GM12878 (cell line): Measurements from ENCODE around the gene REEP6. TPM values are rescaled to one million over a fixed set of nuclear protein-coding genes. Genes with fewer than 3 reads are reported as not detected.

ENCODE experiments used
- ATAC-seq: fragments of 200-7000 bp; cut with Tn5 transposase; 3 replicates; pipeline ENCODE4 v1.9.1; 2020; ENCODE audit warnings: mild to moderate bottlenecking, moderate library complexity
- BruUV-seq: library from RNA; stranded (reverse); fragments of 400-500 nt; replicated peaks from 2 replicates; lab custom pipeline; 2021; lab: Mats Ljungman, UMichigan
- CTCF ChIA-PET: fragments of 300-600 bp; sonication (Branson Sonifier 250); formaldehyde crosslinking; extraction: SDS; loops from one replicate; lab custom pipeline; 2021; ENCODE audit warnings: inconsistent platforms; lab: Yijun Ruan, JAX
- POLR2A ChIA-PET: fragments of 350-600 bp; formaldehyde crosslinking; extraction: SDS; loops from one replicate; lab custom pipeline; 2021; ENCODE audit warnings: inconsistent platforms; lab: Charles Lee
- RAD21 ChIA-PET: fragments of 300-600 bp; sonication (Branson Sonifier 250); formaldehyde crosslinking; loops from one replicate; lab custom pipeline; 2023; ENCODE audit warnings: antibody characterized with exemption; ENCODE audit not compliant: unreplicated experiment; lab: Charles Lee
- SMC1A ChIA-PET: fragments of 300-600 bp; sonication (Branson Sonifier 250); formaldehyde crosslinking; loops from one replicate; lab custom pipeline; 2023; ENCODE audit not compliant: unreplicated experiment, uncharacterized antibody; lab: Charles Lee
- DNase-seq: peaks from one replicate; pipeline ENCODE4 v3.0.0-alpha.2; 2011; ENCODE audit warnings: low read depth, low spot score
- FAIRE-seq: peaks from 3 replicates; lab custom pipeline; 2011; peaks lifted over from hg19 to GRCh38; lab: Jason Lieb, UNC
- H2AFZ ChIP-seq: 2 replicates; pipeline ENCODE4 v1.6.0; 2011; ENCODE audit warnings: low read depth, low read length, control low read depth; ENCODE audit not compliant: control insufficient read depth
- H3K27ac ChIP-seq: 2 replicates; pipeline ENCODE4 v1.5.1; 2011; ENCODE audit warnings: control low read depth; ENCODE audit not compliant: control insufficient read depth, insufficient read depth
- H3K27me3 ChIP-seq, 2 experiments: replicated peaks in 1 of 2; 2 replicates each; pipeline versions ENCODE4 v1.6.0 to v1.6.1; 2011; ENCODE audit warnings: low read length in 1 of 2; ENCODE audit not compliant: control insufficient read depth in 2 of 2, insufficient read depth in 2 of 2
- H3K36me3 ChIP-seq, 2 experiments: 2 replicates each; pipeline ENCODE4 v1.5.1; 2011; ENCODE audit warnings: low read length in 1 of 2; ENCODE audit not compliant: control insufficient read depth in 2 of 2, insufficient read depth in 2 of 2
- H3K4me1 ChIP-seq: 2 replicates; pipeline ENCODE4 v1.6.1; 2011; ENCODE audit warnings: mild to moderate bottlenecking, low read length, moderate library complexity, mixed read lengths; ENCODE audit not compliant: control insufficient read depth, insufficient read depth
- H3K4me2 ChIP-seq: 2 replicates; pipeline ENCODE4 v1.6.0; 2011; ENCODE audit warnings: control low read depth; ENCODE audit not compliant: control insufficient read depth, insufficient read depth
- H3K4me3 ChIP-seq: fragments of 200-600 bp; sonication (generic); 2 replicates; pipeline ENCODE4 v1.5.1; 2016
- H3K79me2 ChIP-seq: 2 replicates; pipeline ENCODE4 v1.6.0; 2011; ENCODE audit warnings: low read length; ENCODE audit not compliant: control insufficient read depth, insufficient read depth
- H3K9ac ChIP-seq: 2 replicates; pipeline ENCODE4 v1.8.0; 2011; ENCODE audit warnings: low read length, control low read depth, mixed read lengths; ENCODE audit not compliant: control insufficient read depth, insufficient read depth
- H3K9me3 ChIP-seq: replicated peaks from 3 replicates; pipeline ENCODE4 v1.5.1; 2011; ENCODE audit warnings: mild to moderate bottlenecking, low read length; ENCODE audit not compliant: control insufficient read depth, insufficient read depth
- H4K20me1 ChIP-seq: 2 replicates; pipeline ENCODE4 v1.6.0; 2011; ENCODE audit not compliant: control insufficient read depth, insufficient read depth
- FOXM1 ChIP-seq: IDR thresholded peaks from 2 replicates; pipeline ENCODE4 v1.6.1; 2012; ENCODE audit warnings: low read depth, mild to moderate bottlenecking, inconsistent platforms, low read length, moderate library complexity
- KDM1A ChIP-seq: fragments of 200-600 bp; sonication (generic); IDR thresholded peaks from 2 replicates; pipeline ENCODE4 v1.6.1; 2016; ENCODE audit warnings: borderline replicate concordance
- MTA3 ChIP-seq: IDR thresholded peaks from 2 replicates; pipeline ENCODE4 v1.6.1; 2012; ENCODE audit warnings: low read length, inconsistent platforms, borderline replicate concordance
- MYC ChIP-seq: IDR thresholded peaks from 2 replicates; pipeline ENCODE4 v1.6.1; 2011; ENCODE audit warnings: mild to moderate bottlenecking, low read length, moderate library complexity, inconsistent platforms; ENCODE audit not compliant: insufficient read depth, insufficient replicate concordance, insufficient read length, severe bottlenecking
- NFIC ChIP-seq: IDR thresholded peaks from 2 replicates; pipeline ENCODE4 v1.6.1; 2012; ENCODE audit warnings: low read depth, mild to moderate bottlenecking, inconsistent platforms, low read length, moderate library complexity
- NFXL1 ChIP-seq: fragments of 450-650 bp; IDR thresholded peaks from 2 replicates; pipeline ENCODE4 v1.6.1; 2017; ENCODE audit warnings: antibody characterized with exemption, mild to moderate bottlenecking, borderline replicate concordance
- NR2C2 ChIP-seq: IDR thresholded peaks from 2 replicates; pipeline ENCODE4 v1.6.1; 2011; ENCODE audit warnings: borderline replicate concordance, low read depth; ENCODE audit not compliant: control insufficient read depth, insufficient read length
- PAX8 ChIP-seq: fragments of 450-650 bp; IDR thresholded peaks from 2 replicates; pipeline ENCODE4 v1.6.1; 2017; ENCODE audit warnings: mild to moderate bottlenecking, moderate library complexity
- POLR2AphosphoS5 ChIP-seq: IDR thresholded peaks from 2 replicates; pipeline ENCODE4 v1.6.1; 2011; ENCODE audit warnings: mild to moderate bottlenecking, low read length, inconsistent platforms
- RBBP5 ChIP-seq: fragments of 200-600 bp; sonication (generic); conservative IDR thresholded peaks from 2 replicates; pipeline ENCODE4 v1.6.1; 2016
- WGBS: methylation state at CpG from one replicate; pipeline ENCODE4 v1.1.6; 2016; ENCODE audit warnings: low lambda C conversion rate; ENCODE audit not compliant: insufficient replicate concordance, insufficient coverage; ENCODE audit errors: missing lambda C conversion rate; 5-methylcytosine and 5-hydroxymethylcytosine counted together
- in situ Hi-C: fragments of 300-500 bp; cut with MboI; formaldehyde crosslinking; loops from 9 replicates; pipeline ENCODE4 v1.14.3; 2018; ENCODE audit warnings: mixed read lengths
- intact Hi-C: fragments of 100-400 bp; cut with micrococcal nuclease; formaldehyde crosslinking; loops from one replicate; pipeline ENCODE4 v1.14.2; 2022; ENCODE audit not compliant: unreplicated experiment
- polyA plus RNA-seq, 11 experiments: library from polyadenylated mRNA; depleted of rRNA in 4 of 11; unstranded in 6 of 11; stranded (reverse) in 5 of 11; fragments of >200 nt; fragmentation: Nextera tagmentation in 4 of 11; fragmentation: Illumina TruSeq in 1 of 11; extraction: Ambion mirVana in 4 of 11; extraction: Trizol in 1 of 11; gene quantifications; 1 replicate in 1 of 11; 2 replicates in 10 of 11; pipeline versions ENCODE4 v1.2.1 to v1.2.3, GENCODE V29; 2011 to 2016; ENCODE audit warnings: inconsistent platforms in 2 of 11, missing spikeins in 2 of 11, low read depth in 1 of 11
- total RNA-seq, 4 experiments: library from RNA; depleted of rRNA in 3 of 4; stranded (reverse); fragments of >200 nt in 3 of 4; fragmentation: Illumina TruSeq in 1 of 4; extraction: Trizol in 1 of 4; gene quantifications; 2 replicates each; pipeline versions ENCODE4 v1.2.1 to v1.2.3, GENCODE V29; 2013 to 2021
- TF ChIP-seq, protein P1 (sequence below): IDR thresholded peaks from 2 replicates; pipeline ENCODE4 v1.6.1; 2011; ENCODE audit warnings: mild to moderate bottlenecking, low read depth, low read length, moderate library complexity; ENCODE audit not compliant: insufficient replicate concordance
- TF ChIP-seq, protein P2 (sequence below), 3 experiments: IDR thresholded peaks in 2 of 3; conservative IDR thresholded peaks in 1 of 3; 2 replicates each; pipeline ENCODE4 v1.5.1; 2011; ENCODE audit warnings: low read depth in 3 of 3, low read length in 3 of 3, mild to moderate bottlenecking in 3 of 3, control low read depth in 2 of 3, moderate library complexity in 2 of 3, inconsistent platforms in 1 of 3, mixed read lengths in 1 of 3; ENCODE audit not compliant: control insufficient read depth in 2 of 3, insufficient read depth in 1 of 3; ENCODE audit errors: extremely low read depth in 1 of 3

Gene REEP6
- total and polyA plus RNA-seq, 10 of the 15 experiments (the other 5 are each of a cell fraction or from before 2014, with no cell fraction given), result 0.06 to 1.1 (median 0.39) TPM; not detected in 2

DNA sequence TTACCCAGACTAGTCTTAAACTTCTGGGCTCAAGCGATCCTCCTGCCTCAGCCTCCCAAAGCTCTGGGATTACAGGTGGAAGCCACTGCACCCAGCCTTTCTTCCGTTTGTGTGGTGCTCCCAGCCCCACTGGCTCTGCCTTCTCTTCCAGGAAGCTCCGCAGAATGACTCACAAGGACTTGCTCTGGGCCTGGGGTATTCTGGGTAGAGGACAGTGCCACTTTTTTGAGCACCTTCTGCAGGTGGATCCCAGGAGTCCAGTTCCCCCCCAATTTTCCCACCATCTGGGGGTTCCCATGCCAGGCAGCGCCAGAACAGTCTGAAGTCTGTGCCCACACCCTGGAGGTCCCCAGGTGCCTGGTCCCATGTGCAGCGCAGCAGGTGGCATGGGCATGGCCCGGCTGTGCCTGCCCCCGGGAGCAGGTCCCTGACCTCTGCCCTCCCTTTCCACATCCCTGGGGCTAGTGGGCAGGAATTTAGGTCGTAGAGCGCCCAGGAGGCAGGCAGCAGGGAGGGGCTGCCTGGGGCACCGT is 1.6 kb downstream of the REEP6 start:
- intact Hi-C loops (no loop called here), in situ Hi-C loops (no loop called here)
- DNase-seq (no peak), ATAC-seq (no peak), FAIRE-seq (no peak)
- no peaks in the 10 kb centered on the region; a peak in 1 of 4 replicates for H3K27me3 ChIP-seq
- H3K79me2 ChIP-seq, result no peaks in the 10 kb centered on the region
- ChIA-PET SMC1A (no interaction called here), CTCF (no interaction called here), POLR2A (no interaction called here), RAD21 (no interaction called here)
- H3K9ac ChIP-seq, result no peak overlapping the region
- no peaks in the 10 kb centered on the region for H3K9me3 ChIP-seq
- BruUV-seq, result no TSS peak
- no peak overlapping the region for H3K4me3 ChIP-seq
- H2AFZ ChIP-seq, result no peak overlapping the region
- TF ChIP-seq NFXL1 (no peak), MTA3 (no peak), NR2C2 (no peak), PAX8 (no peak), KDM1A (no peak), FOXM1 (no peak), MYC (no peak), RBBP5 (no peak), NFIC (no peak), POLR2AphosphoS5 (no peak)
- TF ChIP-seq, protein P1, sequence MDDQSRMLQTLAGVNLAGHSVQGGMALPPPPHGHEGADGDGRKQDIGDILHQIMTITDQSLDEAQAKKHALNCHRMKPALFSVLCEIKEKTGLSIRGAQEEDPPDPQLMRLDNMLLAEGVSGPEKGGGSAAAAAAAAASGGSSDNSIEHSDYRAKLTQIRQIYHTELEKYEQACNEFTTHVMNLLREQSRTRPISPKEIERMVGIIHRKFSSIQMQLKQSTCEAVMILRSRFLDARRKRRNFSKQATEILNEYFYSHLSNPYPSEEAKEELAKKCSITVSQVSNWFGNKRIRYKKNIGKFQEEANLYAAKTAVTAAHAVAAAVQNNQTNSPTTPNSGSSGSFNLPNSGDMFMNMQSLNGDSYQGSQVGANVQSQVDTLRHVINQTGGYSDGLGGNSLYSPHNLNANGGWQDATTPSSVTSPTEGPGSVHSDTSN, result no peak
- TF ChIP-seq, protein P2, sequence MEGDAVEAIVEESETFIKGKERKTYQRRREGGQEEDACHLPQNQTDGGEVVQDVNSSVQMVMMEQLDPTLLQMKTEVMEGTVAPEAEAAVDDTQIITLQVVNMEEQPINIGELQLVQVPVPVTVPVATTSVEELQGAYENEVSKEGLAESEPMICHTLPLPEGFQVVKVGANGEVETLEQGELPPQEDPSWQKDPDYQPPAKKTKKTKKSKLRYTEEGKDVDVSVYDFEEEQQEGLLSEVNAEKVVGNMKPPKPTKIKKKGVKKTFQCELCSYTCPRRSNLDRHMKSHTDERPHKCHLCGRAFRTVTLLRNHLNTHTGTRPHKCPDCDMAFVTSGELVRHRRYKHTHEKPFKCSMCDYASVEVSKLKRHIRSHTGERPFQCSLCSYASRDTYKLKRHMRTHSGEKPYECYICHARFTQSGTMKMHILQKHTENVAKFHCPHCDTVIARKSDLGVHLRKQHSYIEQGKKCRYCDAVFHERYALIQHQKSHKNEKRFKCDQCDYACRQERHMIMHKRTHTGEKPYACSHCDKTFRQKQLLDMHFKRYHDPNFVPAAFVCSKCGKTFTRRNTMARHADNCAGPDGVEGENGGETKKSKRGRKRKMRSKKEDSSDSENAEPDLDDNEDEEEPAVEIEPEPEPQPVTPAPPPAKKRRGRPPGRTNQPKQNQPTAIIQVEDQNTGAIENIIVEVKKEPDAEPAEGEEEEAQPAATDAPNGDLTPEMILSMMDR (IDR thresholded peaks at IDR 0.05 in 2 of 3, conservative IDR thresholded peaks at IDR 0.05 in 1 of 3; ENCODE audit: control insufficient read depth in 2 of 3, extremely low read depth in 1 of 3, insufficient read depth in 1 of 3, low read depth in 3 of 3, low read length in 3 of 3), result no peak
- H4K20me1 ChIP-seq, result no peaks in the 10 kb centered on the region
- no peak overlapping the region for H3K27ac ChIP-seq
- no peaks in the 10 kb centered on the region for H3K36me3 ChIP-seq
- H3K4me1 ChIP-seq, result no peaks in the 10 kb centered on the region; the same call in 1 of the 2 replicates
- no peak overlapping the region for H3K4me2 ChIP-seq
- 41% methylated on average over 10 of the region's 10 CpGs for WGBS
